ENCODE data around the gene MGRN1.

MGRN1 gene

DNA sequence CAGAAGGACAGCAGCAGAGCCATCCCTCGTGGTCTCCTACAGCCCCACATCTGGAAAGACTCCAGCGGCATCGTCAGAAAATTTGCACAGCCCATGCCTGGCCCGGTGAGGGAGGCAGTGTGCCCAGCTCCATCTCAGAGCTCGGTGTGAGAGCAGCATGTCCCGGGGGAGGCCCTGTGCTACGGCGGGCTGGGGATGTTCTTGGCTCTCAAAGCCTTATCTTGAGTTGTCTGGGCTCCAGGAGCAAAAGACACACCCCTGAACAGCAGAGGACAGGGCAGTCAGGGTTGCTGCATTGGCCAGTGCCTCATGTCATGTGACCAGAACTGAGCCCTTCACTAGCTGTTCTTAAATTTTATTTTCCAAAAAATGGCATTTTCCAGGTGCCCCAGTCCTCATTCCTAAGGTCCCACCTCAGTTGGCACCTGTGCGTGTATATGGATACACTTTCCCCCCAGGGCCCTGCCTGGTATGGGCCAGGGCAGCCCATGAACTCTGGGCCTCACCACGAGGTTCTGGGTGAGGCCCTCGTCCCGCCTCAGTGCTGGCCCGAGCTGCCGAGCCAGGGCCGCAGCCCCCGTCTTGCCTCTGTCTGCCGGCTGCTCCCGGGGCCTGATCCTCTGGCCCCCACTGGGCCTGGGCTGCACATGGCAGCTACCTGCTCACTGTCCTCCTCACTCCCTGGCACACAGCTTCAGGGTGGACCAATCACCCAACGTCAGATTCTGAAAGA, 71.7 kb downstream of the MGRN1 start:
- DNase-seq (ENCODE audit: low read depth in 1 of 2, low spot score in 1 of 2), result no peak
- no peaks in the 10 kb centered on the region for H3K27me3 ChIP-seq (ENCODE audit: insufficient read depth, poor library complexity, severe bottlenecking)
- no peak overlapping the region for H3K27ac ChIP-seq (replicated peaks)
- no peak overlapping the region for H3K4me3 ChIP-seq (replicated peaks; ENCODE audit: insufficient read depth, low read length)
- TF ChIP-seq CTCF (IDR thresholded peaks at IDR 0.05; ENCODE audit: insufficient read depth, low read length) (no peak), POLR2AphosphoS5 (IDR thresholded peaks at IDR 0.05; ENCODE audit: low read depth) (no peak), GABPA (IDR thresholded peaks at IDR 0.05; ENCODE audit: low read depth) (no peak), SPI1 (IDR thresholded peaks at IDR 0.05; ENCODE audit: borderline replicate concordance, low read depth) (no peak)
- TF ChIP-seq, protein P1, sequence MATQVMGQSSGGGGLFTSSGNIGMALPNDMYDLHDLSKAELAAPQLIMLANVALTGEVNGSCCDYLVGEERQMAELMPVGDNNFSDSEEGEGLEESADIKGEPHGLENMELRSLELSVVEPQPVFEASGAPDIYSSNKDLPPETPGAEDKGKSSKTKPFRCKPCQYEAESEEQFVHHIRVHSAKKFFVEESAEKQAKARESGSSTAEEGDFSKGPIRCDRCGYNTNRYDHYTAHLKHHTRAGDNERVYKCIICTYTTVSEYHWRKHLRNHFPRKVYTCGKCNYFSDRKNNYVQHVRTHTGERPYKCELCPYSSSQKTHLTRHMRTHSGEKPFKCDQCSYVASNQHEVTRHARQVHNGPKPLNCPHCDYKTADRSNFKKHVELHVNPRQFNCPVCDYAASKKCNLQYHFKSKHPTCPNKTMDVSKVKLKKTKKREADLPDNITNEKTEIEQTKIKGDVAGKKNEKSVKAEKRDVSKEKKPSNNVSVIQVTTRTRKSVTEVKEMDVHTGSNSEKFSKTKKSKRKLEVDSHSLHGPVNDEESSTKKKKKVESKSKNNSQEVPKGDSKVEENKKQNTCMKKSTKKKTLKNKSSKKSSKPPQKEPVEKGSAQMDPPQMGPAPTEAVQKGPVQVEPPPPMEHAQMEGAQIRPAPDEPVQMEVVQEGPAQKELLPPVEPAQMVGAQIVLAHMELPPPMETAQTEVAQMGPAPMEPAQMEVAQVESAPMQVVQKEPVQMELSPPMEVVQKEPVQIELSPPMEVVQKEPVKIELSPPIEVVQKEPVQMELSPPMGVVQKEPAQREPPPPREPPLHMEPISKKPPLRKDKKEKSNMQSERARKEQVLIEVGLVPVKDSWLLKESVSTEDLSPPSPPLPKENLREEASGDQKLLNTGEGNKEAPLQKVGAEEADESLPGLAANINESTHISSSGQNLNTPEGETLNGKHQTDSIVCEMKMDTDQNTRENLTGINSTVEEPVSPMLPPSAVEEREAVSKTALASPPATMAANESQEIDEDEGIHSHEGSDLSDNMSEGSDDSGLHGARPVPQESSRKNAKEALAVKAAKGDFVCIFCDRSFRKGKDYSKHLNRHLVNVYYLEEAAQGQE (IDR thresholded peaks at IDR 0.05; ENCODE audit: insufficient replicate concordance, low read depth), result no peak

GRCh38 chr16:4696905-4697847, 72.5 kb downstream of the MGRN1 start:
- Histone ChIP-seq H3K27me3 (ENCODE audit: insufficient read depth, poor library complexity, severe bottlenecking) (no peaks in the 10 kb centered on the region), H3K27ac (replicated peaks) (no peak overlapping the region)
- no peak for DNase-seq (ENCODE audit: low read depth in 1 of 2, low spot score in 1 of 2)

GRCh38 chr16:4697848-4698291, 73.2 kb downstream of the MGRN1 start:
- DNase-seq (ENCODE audit: low read depth in 1 of 2, low spot score in 1 of 2), result no peak

More at GRCh38 chr16:4696905-4697847, 72.5 kb downstream of the MGRN1 start:
- no peak overlapping the region for H3K4me3 ChIP-seq (replicated peaks; ENCODE audit: insufficient read depth, low read length)
- peak; percentile 20; the same call in 1 of the 2 replicates for TF ChIP-seq POLR2AphosphoS5 (IDR thresholded peaks at IDR 0.05; ENCODE audit: low read depth)
- TF ChIP-seq GABPA (IDR thresholded peaks at IDR 0.05; ENCODE audit: low read depth), result no peak
- no peak for TF ChIP-seq SPI1 (IDR thresholded peaks at IDR 0.05; ENCODE audit: borderline replicate concordance, low read depth)
- TF ChIP-seq, protein P1 (IDR thresholded peaks at IDR 0.05; ENCODE audit: insufficient replicate concordance, low read depth), result no peak

More at GRCh38 chr16:4697848-4698291, 73.2 kb downstream of the MGRN1 start:
- TF ChIP-seq POLR2AphosphoS5 (IDR thresholded peaks at IDR 0.05; ENCODE audit: low read depth), result peak; percentile 57
- TF ChIP-seq, protein P1 (IDR thresholded peaks at IDR 0.05; ENCODE audit: insufficient replicate concordance, low read depth), result no peak
- no peak overlapping the region for H3K27ac ChIP-seq (replicated peaks)
- no peak overlapping the region for H3K4me3 ChIP-seq (replicated peaks; ENCODE audit: insufficient read depth, low read length)
- H3K27me3 ChIP-seq (ENCODE audit: insufficient read depth, poor library complexity, severe bottlenecking), result no peaks in the 10 kb centered on the region
